ENCODE measurements around the gene ADAM19.

The ADAM19 gene

DNA sequence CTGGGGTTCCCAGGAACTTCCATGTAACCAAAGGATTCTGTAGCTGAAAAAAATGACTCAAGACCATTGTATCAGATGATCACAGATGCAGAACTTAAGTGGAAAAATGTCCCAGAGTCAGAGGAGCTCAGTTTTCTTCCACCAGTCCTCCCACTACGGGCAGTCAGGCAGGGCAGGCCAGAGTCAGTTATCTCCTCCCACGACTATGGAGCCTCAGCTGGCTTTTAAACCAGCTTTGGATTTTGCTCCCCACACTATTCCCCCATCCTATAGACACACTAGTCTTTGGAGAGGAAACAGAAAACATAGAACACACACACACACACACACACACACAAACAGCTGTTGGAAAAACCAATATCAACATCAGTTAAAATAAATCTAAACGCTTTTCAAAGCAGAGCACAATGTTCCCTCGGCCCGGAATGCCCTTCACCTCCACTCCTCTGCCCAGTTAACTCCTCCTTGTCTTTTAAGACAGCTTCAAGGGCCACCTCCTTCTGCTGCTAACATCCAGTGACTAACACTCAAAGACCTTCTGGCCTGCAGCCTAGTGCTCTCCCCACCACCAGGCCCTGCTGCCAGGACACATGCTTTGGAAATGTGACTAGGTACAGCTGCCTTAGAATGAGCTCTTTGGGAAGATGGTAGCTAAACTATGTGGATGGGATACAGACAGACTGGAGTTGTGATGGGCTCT is 58.8 kb downstream of the ADAM19 start:
- no peaks in the 10 kb centered on the region for H3K27me3 ChIP-seq (ENCODE audit: insufficient read depth, low read length)
- H3K9me3 ChIP-seq (ENCODE audit: insufficient read depth, low read depth, low read length) = no peaks in the 10 kb centered on the region
- no peak overlapping the region for H3K4me3 ChIP-seq (ENCODE audit: low read length)
- H3K9ac ChIP-seq (ENCODE audit: low read depth, low read length) = no peak overlapping the region
- H3K4me1 ChIP-seq (ENCODE audit: insufficient read depth, low read length) = no peaks in the 10 kb centered on the region
- peaks cover 6% of the 10 kb centered on the region; the same call in 1 of the 2 replicates for H3K36me3 ChIP-seq (ENCODE audit: insufficient read depth, low read depth, low read length)
- no peak overlapping the region for H3K27ac ChIP-seq (ENCODE audit: low read length)

DNA sequence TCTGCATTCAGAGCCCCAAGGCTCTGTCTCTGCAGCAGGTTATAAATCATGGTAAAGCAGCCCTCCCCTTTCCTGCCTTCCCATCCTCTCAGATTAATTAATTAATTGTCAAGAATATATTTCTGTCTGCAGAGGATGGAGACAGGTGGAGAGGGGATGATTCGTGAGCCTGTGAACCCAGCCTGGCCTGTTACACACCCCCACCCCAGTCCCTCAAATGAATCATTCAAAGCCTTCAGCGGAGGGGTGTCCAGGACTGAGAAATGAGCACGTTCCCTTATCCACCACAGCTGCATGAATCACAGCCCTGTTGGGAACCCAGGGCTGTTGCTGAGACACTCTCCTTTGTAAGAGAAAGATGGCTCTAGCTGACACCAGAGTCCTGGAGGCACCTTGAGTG is 59.6 kb downstream of the ADAM19 start:
- H3K27ac ChIP-seq (ENCODE audit: low read length) = no peak overlapping the region
- no peaks in the 10 kb centered on the region for H3K4me1 ChIP-seq (ENCODE audit: insufficient read depth, low read length)
- H3K9ac ChIP-seq (ENCODE audit: low read depth, low read length) = no peak overlapping the region
- no peaks in the 10 kb centered on the region for H3K9me3 ChIP-seq (ENCODE audit: insufficient read depth, low read depth, low read length)
- no peaks in the 10 kb centered on the region for H3K27me3 ChIP-seq (ENCODE audit: insufficient read depth, low read length)
- H3K4me3 ChIP-seq (ENCODE audit: low read length) = no peak overlapping the region
- peaks cover 6% of the 10 kb centered on the region; the same call in 1 of the 2 replicates for H3K36me3 ChIP-seq (ENCODE audit: insufficient read depth, low read depth, low read length)

DNA sequence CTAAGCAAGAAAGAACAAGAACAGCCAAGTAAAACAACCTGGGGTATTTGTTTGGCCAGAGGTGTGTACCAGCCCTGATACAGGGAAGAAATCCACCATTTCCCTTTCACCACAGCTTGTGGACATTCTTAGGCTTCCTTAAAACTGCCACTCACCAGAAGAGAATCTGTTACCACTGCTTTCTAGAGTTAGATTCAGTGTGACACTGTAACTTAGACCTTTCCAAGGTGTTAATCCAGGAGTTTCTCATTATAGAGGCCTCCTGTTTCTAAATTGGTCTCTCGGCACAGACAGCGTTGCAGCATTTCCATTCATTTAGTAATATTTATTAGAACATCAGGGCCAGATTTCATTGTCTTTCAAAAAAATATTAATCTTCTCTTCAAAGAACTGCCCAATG is 60.6 kb downstream of the ADAM19 start:
- Histone ChIP-seq H3K9ac (ENCODE audit: low read depth, low read length) (no peak overlapping the region), H3K36me3 (ENCODE audit: insufficient read depth, low read depth, low read length) (peaks cover 6% of the 10 kb centered on the region; the same call in 1 of the 2 replicates), H3K4me3 (ENCODE audit: low read length) (no peak overlapping the region), H3K4me1 (ENCODE audit: insufficient read depth, low read length) (no peaks in the 10 kb centered on the region), H3K27me3 (ENCODE audit: insufficient read depth, low read length) (no peaks in the 10 kb centered on the region), H3K27ac (ENCODE audit: low read length) (no peak overlapping the region), H3K9me3 (ENCODE audit: insufficient read depth, low read depth, low read length) (no peaks in the 10 kb centered on the region)

DNA sequence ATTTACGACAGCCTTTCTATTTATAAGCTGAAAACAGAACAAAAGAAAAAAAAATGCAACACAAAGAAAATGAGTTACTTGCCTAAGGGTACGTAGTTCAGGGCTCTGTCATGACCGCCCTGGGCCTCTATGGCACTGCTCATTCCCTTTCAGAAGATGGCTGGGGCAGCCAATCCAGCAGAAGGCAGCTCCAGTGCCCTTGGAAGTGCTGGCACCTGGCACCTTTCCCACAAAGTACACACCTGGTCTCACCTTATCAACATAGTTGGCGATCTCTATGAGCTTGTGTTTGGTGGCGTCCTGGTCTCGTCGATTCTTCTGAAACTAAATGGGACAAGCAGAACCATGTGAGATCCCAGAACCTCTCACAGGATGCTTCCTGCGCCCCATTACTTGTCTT is 62.4 kb downstream of the ADAM19 start:
- Histone ChIP-seq H3K9me3 (ENCODE audit: insufficient read depth, low read depth, low read length) (no peaks in the 10 kb centered on the region), H3K9ac (ENCODE audit: low read depth, low read length) (no peak overlapping the region), H3K27ac (ENCODE audit: low read length) (no peak overlapping the region), H3K27me3 (ENCODE audit: insufficient read depth, low read length) (no peaks in the 10 kb centered on the region), H3K4me3 (ENCODE audit: low read length) (no peak overlapping the region), H3K4me1 (ENCODE audit: insufficient read depth, low read length) (no peaks in the 10 kb centered on the region), H3K36me3 (ENCODE audit: insufficient read depth, low read depth, low read length) (peaks cover 6% of the 10 kb centered on the region; the same call in 1 of the 2 replicates)

DNA sequence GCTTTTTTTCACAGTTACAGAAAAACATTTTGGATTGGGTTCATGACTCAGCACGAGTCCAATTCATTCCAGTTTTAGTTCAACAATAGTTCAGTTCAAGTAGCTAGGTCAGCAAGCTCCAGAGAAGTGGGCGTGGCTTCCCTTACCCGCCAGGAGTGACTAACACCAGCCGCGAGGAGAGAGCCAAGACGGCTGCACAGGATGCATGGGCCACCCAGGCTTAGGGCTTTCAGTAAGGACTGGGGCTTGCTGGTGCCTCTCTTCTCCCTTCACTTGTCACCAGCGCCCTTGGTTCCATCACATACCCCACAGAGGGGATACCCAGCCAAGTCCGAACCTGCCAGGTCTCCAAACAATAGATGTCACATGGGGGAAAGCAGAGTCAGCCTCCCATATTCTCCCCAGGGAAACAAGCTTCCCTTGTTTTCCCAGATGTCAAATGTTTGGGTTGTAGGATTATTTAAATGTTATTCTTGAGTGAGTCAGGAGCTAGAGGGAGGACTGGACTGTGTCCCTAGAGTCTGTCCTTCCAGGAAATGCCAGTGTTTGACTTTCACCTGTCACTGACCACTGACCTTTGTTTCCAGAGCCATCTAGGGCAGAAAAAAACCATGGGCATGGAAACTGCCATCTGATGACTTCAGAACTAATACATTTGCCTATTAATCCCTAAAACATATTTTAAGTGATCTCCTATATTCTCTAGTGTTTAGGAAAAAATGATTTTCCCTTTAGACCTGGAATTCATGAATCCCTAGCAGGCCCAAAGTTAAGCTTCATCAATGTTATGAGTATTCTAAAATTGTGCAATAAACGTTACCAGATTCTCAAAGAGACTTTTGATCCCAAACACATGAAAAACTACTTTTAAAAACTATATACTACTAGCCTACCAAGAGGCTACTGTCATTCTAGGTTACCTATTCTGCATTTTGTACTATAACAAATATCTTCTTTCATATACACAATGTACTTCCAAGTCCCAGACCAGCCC is 63.6 kb downstream of the ADAM19 start:
- Histone ChIP-seq H3K27me3 (ENCODE audit: insufficient read depth, low read length) (no peaks in the 10 kb centered on the region), H3K27ac (ENCODE audit: low read length) (no peak overlapping the region), H3K4me1 (ENCODE audit: insufficient read depth, low read length) (no peaks in the 10 kb centered on the region), H3K4me3 (ENCODE audit: low read length) (no peak overlapping the region), H3K9me3 (ENCODE audit: insufficient read depth, low read depth, low read length) (no peaks in the 10 kb centered on the region), H3K9ac (ENCODE audit: low read depth, low read length) (no peak overlapping the region), H3K36me3 (ENCODE audit: insufficient read depth, low read depth, low read length) (no peaks in the 10 kb centered on the region)

DNA sequence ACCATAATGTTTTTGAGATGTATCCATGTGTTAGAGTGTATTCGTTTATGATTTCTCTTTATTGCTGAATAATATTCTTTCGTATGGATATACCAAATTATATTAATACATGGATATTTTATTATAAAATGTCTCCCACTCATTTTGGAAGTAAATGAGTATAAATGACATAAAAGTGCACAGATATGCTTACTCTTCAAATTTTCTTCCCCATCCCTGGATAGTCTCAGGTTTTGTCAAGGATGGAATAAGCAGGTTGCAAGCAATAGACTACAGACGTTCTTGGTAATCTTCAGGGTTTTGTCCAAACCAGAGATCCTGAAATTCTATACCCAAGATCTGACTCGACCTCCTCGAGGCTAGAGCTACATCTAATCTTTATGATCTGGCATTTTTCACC is 64.9 kb downstream of the ADAM19 start:
- H3K4me1 ChIP-seq (ENCODE audit: insufficient read depth, low read length) = no peaks in the 10 kb centered on the region
- no peak overlapping the region for H3K4me3 ChIP-seq (ENCODE audit: low read length)
- no peaks in the 10 kb centered on the region; the same call in 1 of the 2 replicates for H3K36me3 ChIP-seq (ENCODE audit: insufficient read depth, low read depth, low read length)
- H3K9me3 ChIP-seq (ENCODE audit: insufficient read depth, low read depth, low read length) = no peaks in the 10 kb centered on the region
- H3K27ac ChIP-seq (ENCODE audit: low read length) = no peak overlapping the region
- H3K9ac ChIP-seq (ENCODE audit: low read depth, low read length) = no peak overlapping the region
- H3K27me3 ChIP-seq (ENCODE audit: insufficient read depth, low read length) = no peaks in the 10 kb centered on the region

DNA sequence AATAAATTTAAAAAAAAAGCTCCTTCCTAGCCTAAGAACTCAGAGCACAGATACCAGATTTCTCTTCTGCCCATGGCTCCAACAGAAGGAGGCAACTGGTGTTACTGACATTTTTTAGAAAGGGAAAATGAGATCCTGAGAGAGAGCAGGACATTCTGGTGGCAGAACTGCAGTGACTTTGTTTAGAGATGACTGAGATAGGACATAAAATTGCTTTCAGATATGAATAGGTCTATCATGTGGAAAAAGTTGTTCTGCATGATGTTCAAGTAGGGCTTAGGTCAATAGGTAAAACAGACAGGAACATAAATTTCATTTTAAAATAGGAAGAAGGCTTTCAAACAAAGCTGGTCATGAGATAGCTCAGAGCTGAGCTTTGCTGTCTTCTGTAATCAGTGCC is 66.0 kb downstream of the ADAM19 start:
- H3K9me3 ChIP-seq (ENCODE audit: insufficient read depth, low read depth, low read length) = no peaks in the 10 kb centered on the region
- no peak overlapping the region for H3K4me3 ChIP-seq (ENCODE audit: low read length)
- H3K27ac ChIP-seq (ENCODE audit: low read length) = no peak overlapping the region
- no peak overlapping the region for H3K9ac ChIP-seq (ENCODE audit: low read depth, low read length)
- H3K36me3 ChIP-seq (ENCODE audit: insufficient read depth, low read depth, low read length) = no peaks in the 10 kb centered on the region; the same call in 1 of the 2 replicates
- H3K4me1 ChIP-seq (ENCODE audit: insufficient read depth, low read length) = no peaks in the 10 kb centered on the region
- no peaks in the 10 kb centered on the region for H3K27me3 ChIP-seq (ENCODE audit: insufficient read depth, low read length)

DNA sequence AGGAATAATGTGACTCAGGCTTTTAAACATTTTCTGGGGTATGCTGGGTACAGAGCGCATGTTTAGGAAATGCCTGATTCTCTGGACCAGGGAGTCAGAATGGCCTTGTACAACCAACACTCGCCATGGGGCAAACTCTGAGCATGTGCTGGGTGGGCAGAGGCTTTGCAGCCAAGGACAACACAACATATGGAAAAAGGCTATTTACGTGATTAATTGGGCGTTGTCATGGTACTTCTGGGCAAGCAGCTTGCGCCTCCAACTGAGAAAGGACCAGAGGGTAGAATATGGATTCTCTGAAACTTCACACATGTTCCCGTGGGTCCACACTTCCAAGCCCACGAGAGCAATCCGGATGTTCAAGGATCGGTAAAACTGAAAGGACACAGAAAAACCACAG is 66.5 kb downstream of the ADAM19 start:
- Histone ChIP-seq H3K27me3 (ENCODE audit: insufficient read depth, low read length) (no peaks in the 10 kb centered on the region), H3K36me3 (ENCODE audit: insufficient read depth, low read depth, low read length) (no peaks in the 10 kb centered on the region; the same call in 1 of the 2 replicates), H3K27ac (ENCODE audit: low read length) (no peak overlapping the region), H3K4me1 (ENCODE audit: insufficient read depth, low read length) (no peaks in the 10 kb centered on the region), H3K4me3 (ENCODE audit: low read length) (no peak overlapping the region), H3K9ac (ENCODE audit: low read depth, low read length) (no peak overlapping the region), H3K9me3 (ENCODE audit: insufficient read depth, low read depth, low read length) (no peaks in the 10 kb centered on the region)

DNA sequence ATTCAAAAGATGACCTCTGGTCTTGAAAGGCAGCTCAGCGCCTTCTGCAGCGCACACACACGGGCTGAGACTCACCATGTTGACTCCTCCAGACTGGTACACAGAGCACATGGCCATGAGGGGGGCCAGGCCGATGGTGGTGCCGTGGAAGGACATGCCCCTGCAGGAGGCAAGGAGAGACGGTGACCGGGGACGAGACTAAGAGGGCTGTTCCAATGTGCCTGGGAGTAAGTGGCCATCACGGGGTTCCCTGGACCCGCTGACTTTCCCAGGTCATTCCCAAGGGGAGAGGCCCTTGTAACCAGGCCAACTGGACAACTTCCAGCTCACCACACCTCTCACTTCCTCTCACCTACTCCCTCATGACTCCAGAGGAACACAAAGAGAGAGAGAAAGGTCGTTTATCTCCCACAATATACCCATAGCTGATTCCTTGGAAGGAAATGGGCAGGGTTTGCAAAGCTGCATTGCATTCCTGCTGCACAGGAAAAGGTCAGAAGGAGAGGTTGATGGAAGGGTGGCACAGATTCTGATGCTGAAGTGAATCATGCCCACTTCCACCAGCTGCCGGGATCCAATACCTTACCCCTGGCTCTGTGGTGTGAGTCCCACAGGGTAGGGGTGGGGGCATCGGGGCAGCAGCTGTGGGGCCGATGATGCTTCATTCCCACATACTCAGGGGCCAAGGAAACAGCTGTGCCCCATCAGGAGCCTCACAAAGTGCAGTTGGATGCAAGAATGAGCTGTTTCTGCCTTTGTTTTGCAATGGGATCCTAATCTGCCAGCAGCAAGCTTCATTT is 68.4 kb downstream of the ADAM19 start:
- no peaks in the 10 kb centered on the region for H3K4me1 ChIP-seq (ENCODE audit: insufficient read depth, low read length)
- H3K27ac ChIP-seq (ENCODE audit: low read length) = no peak overlapping the region
- no peaks in the 10 kb centered on the region for H3K9me3 ChIP-seq (ENCODE audit: insufficient read depth, low read depth, low read length)
- H3K36me3 ChIP-seq (ENCODE audit: insufficient read depth, low read depth, low read length) = no peaks in the 10 kb centered on the region; the same call in 1 of the 2 replicates
- no peak overlapping the region for H3K9ac ChIP-seq (ENCODE audit: low read depth, low read length)
- H3K4me3 ChIP-seq (ENCODE audit: low read length) = no peak overlapping the region
- no peaks in the 10 kb centered on the region for H3K27me3 ChIP-seq (ENCODE audit: insufficient read depth, low read length)

DNA sequence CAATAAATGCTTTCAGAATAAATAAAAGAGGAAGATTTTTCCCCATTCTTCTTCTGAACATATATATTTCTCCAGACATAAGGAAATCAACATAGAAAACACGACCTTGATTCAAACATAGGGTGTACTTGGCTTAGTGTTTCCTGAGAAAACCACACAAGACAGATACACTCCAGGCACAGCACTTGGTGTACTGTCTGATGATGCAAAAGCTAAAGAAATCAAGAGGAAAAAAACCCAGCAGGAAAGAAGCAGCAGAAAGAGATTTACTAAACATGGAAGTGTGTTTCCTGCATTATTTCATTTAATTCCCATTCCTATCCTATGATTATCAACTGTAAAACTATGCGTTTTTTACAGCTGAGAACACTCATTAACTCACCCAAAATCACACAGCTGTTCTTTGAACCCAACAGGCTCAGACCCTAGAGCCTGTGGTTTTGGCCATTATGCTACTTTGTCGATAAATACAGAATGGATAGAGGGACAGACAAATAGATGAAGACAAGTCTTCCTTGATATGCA is 69.4 kb downstream of the ADAM19 start:
- Histone ChIP-seq H3K27me3 (ENCODE audit: insufficient read depth, low read length) (no peaks in the 10 kb centered on the region), H3K9me3 (ENCODE audit: insufficient read depth, low read depth, low read length) (no peaks in the 10 kb centered on the region), H3K4me1 (ENCODE audit: insufficient read depth, low read length) (no peaks in the 10 kb centered on the region), H3K4me3 (ENCODE audit: low read length) (no peak overlapping the region), H3K27ac (ENCODE audit: low read length) (no peak overlapping the region), H3K9ac (ENCODE audit: low read depth, low read length) (no peak overlapping the region), H3K36me3 (ENCODE audit: insufficient read depth, low read depth, low read length) (no peaks in the 10 kb centered on the region; the same call in none of the 2 replicates)

DNA sequence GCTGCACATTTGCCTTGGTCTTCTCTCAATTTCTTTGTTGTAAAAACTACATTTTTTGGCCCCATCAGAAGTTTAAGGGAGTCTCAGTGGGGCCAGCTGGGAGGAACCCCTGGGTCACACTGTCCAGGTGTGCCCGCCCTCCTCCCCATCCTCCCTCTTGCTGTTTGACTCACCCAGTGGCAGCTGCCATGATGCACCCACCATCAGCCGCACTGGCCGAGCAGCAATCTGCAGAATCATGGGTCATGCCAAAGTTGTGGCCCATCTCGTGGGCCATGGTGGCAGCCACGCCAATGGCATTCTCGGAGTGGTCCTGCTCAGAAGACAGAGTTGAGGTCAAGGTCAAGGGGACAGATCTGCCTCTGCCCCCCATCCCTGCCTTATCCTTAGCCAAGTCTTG is 70.1 kb downstream of the ADAM19 start:
- Histone ChIP-seq H3K9me3 (ENCODE audit: insufficient read depth, low read depth, low read length) (no peaks in the 10 kb centered on the region), H3K4me1 (ENCODE audit: insufficient read depth, low read length) (no peaks in the 10 kb centered on the region), H3K36me3 (ENCODE audit: insufficient read depth, low read depth, low read length) (no peaks in the 10 kb centered on the region; the same call in none of the 2 replicates), H3K9ac (ENCODE audit: low read depth, low read length) (no peak overlapping the region), H3K4me3 (ENCODE audit: low read length) (no peak overlapping the region), H3K27ac (ENCODE audit: low read length) (no peak overlapping the region), H3K27me3 (ENCODE audit: insufficient read depth, low read length) (no peaks in the 10 kb centered on the region)
